ENCODE measurements around the gene TAS1R3.

The TAS1R3 gene

GRCh38 chr1:1333551-1334241 lies 2.6 kb downstream of the TAS1R3 start:
- Histone ChIP-seq H3K27ac (replicated peaks) (no peak overlapping the region), H3K4me3 (replicated peaks; ENCODE audit: insufficient read depth, low read length) (no peak overlapping the region), H3K27me3 (ENCODE audit: insufficient read depth, poor library complexity, severe bottlenecking) (no peaks in the 10 kb centered on the region)
- DNase-seq (ENCODE audit: low read depth in 1 of 2, low spot score in 1 of 2) = no peak
- TF ChIP-seq, protein P1, sequence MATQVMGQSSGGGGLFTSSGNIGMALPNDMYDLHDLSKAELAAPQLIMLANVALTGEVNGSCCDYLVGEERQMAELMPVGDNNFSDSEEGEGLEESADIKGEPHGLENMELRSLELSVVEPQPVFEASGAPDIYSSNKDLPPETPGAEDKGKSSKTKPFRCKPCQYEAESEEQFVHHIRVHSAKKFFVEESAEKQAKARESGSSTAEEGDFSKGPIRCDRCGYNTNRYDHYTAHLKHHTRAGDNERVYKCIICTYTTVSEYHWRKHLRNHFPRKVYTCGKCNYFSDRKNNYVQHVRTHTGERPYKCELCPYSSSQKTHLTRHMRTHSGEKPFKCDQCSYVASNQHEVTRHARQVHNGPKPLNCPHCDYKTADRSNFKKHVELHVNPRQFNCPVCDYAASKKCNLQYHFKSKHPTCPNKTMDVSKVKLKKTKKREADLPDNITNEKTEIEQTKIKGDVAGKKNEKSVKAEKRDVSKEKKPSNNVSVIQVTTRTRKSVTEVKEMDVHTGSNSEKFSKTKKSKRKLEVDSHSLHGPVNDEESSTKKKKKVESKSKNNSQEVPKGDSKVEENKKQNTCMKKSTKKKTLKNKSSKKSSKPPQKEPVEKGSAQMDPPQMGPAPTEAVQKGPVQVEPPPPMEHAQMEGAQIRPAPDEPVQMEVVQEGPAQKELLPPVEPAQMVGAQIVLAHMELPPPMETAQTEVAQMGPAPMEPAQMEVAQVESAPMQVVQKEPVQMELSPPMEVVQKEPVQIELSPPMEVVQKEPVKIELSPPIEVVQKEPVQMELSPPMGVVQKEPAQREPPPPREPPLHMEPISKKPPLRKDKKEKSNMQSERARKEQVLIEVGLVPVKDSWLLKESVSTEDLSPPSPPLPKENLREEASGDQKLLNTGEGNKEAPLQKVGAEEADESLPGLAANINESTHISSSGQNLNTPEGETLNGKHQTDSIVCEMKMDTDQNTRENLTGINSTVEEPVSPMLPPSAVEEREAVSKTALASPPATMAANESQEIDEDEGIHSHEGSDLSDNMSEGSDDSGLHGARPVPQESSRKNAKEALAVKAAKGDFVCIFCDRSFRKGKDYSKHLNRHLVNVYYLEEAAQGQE (IDR thresholded peaks at IDR 0.05; ENCODE audit: insufficient replicate concordance, low read depth) = no peak
- TF ChIP-seq GABPA (IDR thresholded peaks at IDR 0.05; ENCODE audit: low read depth) (no peak), CTCF (IDR thresholded peaks at IDR 0.05; ENCODE audit: insufficient read depth, low read length) (no peak), SPI1 (IDR thresholded peaks at IDR 0.05; ENCODE audit: borderline replicate concordance, low read depth) (no peak), POLR2AphosphoS5 (IDR thresholded peaks at IDR 0.05; ENCODE audit: low read depth) (no peak; the same call in 1 of the 2 replicates)

DNA sequence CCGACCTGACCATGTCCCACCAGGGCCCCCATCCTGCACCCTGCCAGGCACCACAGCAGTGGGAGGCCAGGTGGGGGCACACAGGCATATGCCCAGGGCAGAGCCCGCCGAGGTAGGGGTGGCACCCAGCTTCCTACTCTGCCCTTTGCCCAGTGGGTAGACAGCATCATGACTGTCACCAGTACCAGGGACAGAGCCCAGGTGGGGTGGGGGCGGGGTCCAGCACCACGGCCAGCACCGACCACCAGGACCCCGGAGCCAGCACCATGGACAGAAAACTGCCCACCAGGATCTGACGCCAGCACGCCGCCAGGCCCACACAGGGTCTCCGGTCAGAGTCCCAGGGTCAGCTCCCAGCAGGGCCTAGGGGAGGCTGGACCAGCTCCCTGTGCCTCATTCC lies 3.8 kb downstream of the TAS1R3 start:
- H3K27ac ChIP-seq (replicated peaks) = no peak overlapping the region
- DNase-seq (ENCODE audit: low read depth in 1 of 2, low spot score in 1 of 2) = no peak
- H3K27me3 ChIP-seq (ENCODE audit: insufficient read depth, poor library complexity, severe bottlenecking) = no peaks in the 10 kb centered on the region
- H3K4me3 ChIP-seq (replicated peaks; ENCODE audit: insufficient read depth, low read length) = no peak overlapping the region
- TF ChIP-seq POLR2AphosphoS5 (IDR thresholded peaks at IDR 0.05; ENCODE audit: low read depth) = no peak; the same call in 1 of the 2 replicates
- TF ChIP-seq, protein P1 (IDR thresholded peaks at IDR 0.05; ENCODE audit: insufficient replicate concordance, low read depth) = peak; percentile 92

DNA sequence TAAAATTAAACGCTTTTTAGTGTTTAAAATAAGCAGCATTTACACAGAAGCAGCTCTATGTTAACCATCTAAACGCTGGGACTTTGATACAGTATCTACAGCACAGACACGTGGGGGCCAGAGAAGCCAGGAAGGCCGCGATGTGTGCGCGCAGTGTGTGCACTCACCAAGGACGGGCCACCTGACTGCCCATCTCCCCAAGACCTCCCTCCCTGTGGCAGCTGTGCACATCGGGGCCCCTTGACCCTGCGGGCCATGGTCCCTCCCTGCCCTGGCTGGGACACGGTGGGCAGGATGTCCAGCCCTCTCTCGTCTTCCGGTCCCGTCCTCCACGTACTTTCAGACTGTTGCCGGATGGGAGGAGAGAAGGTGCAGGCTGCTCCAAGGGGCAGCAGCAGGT lies 4.2 kb downstream of the TAS1R3 start:
- no peak for TF ChIP-seq CTCF (IDR thresholded peaks at IDR 0.05; ENCODE audit: insufficient read depth, low read length)
- no peak for TF ChIP-seq SPI1 (IDR thresholded peaks at IDR 0.05; ENCODE audit: borderline replicate concordance, low read depth)
- no peak for TF ChIP-seq GABPA (IDR thresholded peaks at IDR 0.05; ENCODE audit: low read depth)
- TF ChIP-seq, protein P1 (IDR thresholded peaks at IDR 0.05; ENCODE audit: insufficient replicate concordance, low read depth) = no peak
- no peak for TF ChIP-seq POLR2AphosphoS5 (IDR thresholded peaks at IDR 0.05; ENCODE audit: low read depth)
- DNase-seq (ENCODE audit: low read depth in 1 of 2, low spot score in 1 of 2) = no peak
- Histone ChIP-seq H3K4me3 (replicated peaks; ENCODE audit: insufficient read depth, low read length) (no peak overlapping the region), H3K27me3 (ENCODE audit: insufficient read depth, poor library complexity, severe bottlenecking) (no peaks in the 10 kb centered on the region), H3K27ac (replicated peaks) (no peak overlapping the region)

Measured in HL-60 (cell line).